H9 (cell line): Measurements from ENCODE around the gene BCL6B. TPM values are rescaled to one million over a fixed set of nuclear protein-coding genes. Genes with fewer than 3 reads are reported as not detected.

Source experiments
- DNase-seq: peaks from one replicate; pipeline ENCODE4 v3.0.0-alpha.2; 2017
- H2AFZ ChIP-seq: one replicate; pipeline ENCODE4 v1.6.1; 2013; ENCODE audit warnings: mild to moderate bottlenecking, low read length, control low read depth, moderate library complexity
- H2AK5ac ChIP-seq: 2 replicates; pipeline ENCODE4 v1.6.1; 2013; ENCODE audit warnings: low read length, control low read depth, mixed read lengths; ENCODE audit not compliant: insufficient read length
- H2BK120ac ChIP-seq: one replicate; pipeline ENCODE4 v1.6.1; 2013; ENCODE audit warnings: low read depth, mild to moderate bottlenecking, low read length, control low read depth, inconsistent platforms; ENCODE audit not compliant: poor library complexity, severe bottlenecking
- H2BK12ac ChIP-seq: 2 replicates; pipeline ENCODE4 v1.6.1; 2013; ENCODE audit warnings: low read length, control low read depth, mixed read lengths, low read depth; ENCODE audit not compliant: insufficient read length
- H2BK15ac ChIP-seq: 2 replicates; pipeline ENCODE4 v1.6.1; 2013; ENCODE audit warnings: low read depth, low read length, control low read depth
- H2BK20ac ChIP-seq: one replicate; pipeline ENCODE4 v1.6.1; 2013; ENCODE audit warnings: low read depth, mild to moderate bottlenecking, low read length, control low read depth, inconsistent platforms; ENCODE audit not compliant: poor library complexity, severe bottlenecking
- H2BK5ac ChIP-seq: 2 replicates; pipeline ENCODE4 v1.6.1; 2013; ENCODE audit warnings: low read length, control low read depth, mixed read lengths; ENCODE audit not compliant: insufficient read length
- H3K14ac ChIP-seq: 2 replicates; pipeline ENCODE4 v1.6.1; 2013; ENCODE audit warnings: low read length, control low read depth; ENCODE audit not compliant: insufficient read depth
- H3K18ac ChIP-seq: 2 replicates; pipeline ENCODE4 v1.6.1; 2013; ENCODE audit warnings: low read depth, mild to moderate bottlenecking, mixed read lengths, low read length, control low read depth; ENCODE audit not compliant: insufficient read length
- H3K23ac ChIP-seq: 2 replicates; pipeline ENCODE4 v1.6.1; 2013; ENCODE audit warnings: low read length, control low read depth, mixed read lengths, low read depth; ENCODE audit not compliant: insufficient read length
- H3K23me2 ChIP-seq: 2 replicates; pipeline ENCODE4 v1.6.1; 2013; ENCODE audit warnings: low read depth, mild to moderate bottlenecking, mixed read lengths, low read length, control low read depth; ENCODE audit not compliant: insufficient read length, poor library complexity, severe bottlenecking
- H3K27ac ChIP-seq: 2 replicates; pipeline ENCODE4 v1.5.1; 2013; ENCODE audit warnings: low read length, control low read depth, mixed read lengths, low read depth; ENCODE audit not compliant: insufficient read length
- H3K27me3 ChIP-seq: 2 replicates; pipeline ENCODE4 v1.6.1; 2013; ENCODE audit warnings: low read length, control low read depth, inconsistent platforms; ENCODE audit not compliant: insufficient read depth
- H3K4ac ChIP-seq: 2 replicates; pipeline ENCODE4 v1.6.1; 2013; ENCODE audit warnings: low read depth, mild to moderate bottlenecking, control low read depth, inconsistent platforms, low read length, moderate library complexity
- H3K4me1 ChIP-seq: 2 replicates; pipeline ENCODE4 v1.6.1; 2013; ENCODE audit warnings: low read length, control low read depth, inconsistent platforms; ENCODE audit not compliant: insufficient read depth
- H3K4me2 ChIP-seq: 2 replicates; pipeline ENCODE4 v1.6.1; 2013; ENCODE audit warnings: low read length, control low read depth, mixed read lengths; ENCODE audit not compliant: insufficient read length, insufficient read depth
- H3K56ac ChIP-seq: 2 replicates; pipeline ENCODE4 v1.6.1; 2013; ENCODE audit warnings: low read depth, mild to moderate bottlenecking, mixed read lengths, low read length, control low read depth; ENCODE audit not compliant: insufficient read length
- H3K79me1 ChIP-seq: 2 replicates; pipeline ENCODE4 v1.6.1; 2013; ENCODE audit warnings: low read depth, mild to moderate bottlenecking, moderate library complexity, low read length, control low read depth, inconsistent platforms; ENCODE audit not compliant: insufficient read depth, poor library complexity, severe bottlenecking
- H3K79me2 ChIP-seq: 2 replicates; pipeline ENCODE4 v1.6.1; 2013; ENCODE audit warnings: low read length, control low read depth, inconsistent platforms; ENCODE audit not compliant: insufficient read depth
- H3K9ac ChIP-seq: 2 replicates; pipeline ENCODE4 v1.6.1; 2013; ENCODE audit warnings: low read length, control low read depth, mixed read lengths; ENCODE audit not compliant: insufficient read length; ENCODE audit errors: extremely low read depth
- H3K9me3 ChIP-seq: one replicate; pipeline ENCODE4 v1.6.1; 2013; ENCODE audit warnings: low read depth, low read length, inconsistent platforms; ENCODE audit not compliant: control insufficient read depth
- H3T11ph ChIP-seq: one replicate; pipeline ENCODE4 v1.6.1; 2013; ENCODE audit warnings: mild to moderate bottlenecking, low read length, control low read depth, inconsistent platforms
- H4K20me1 ChIP-seq: one replicate; pipeline ENCODE4 v1.6.1; 2013; ENCODE audit not compliant: control insufficient read depth, insufficient read length, insufficient read depth
- H4K5ac ChIP-seq: 2 replicates; pipeline ENCODE4 v1.6.1; 2013; ENCODE audit warnings: low read depth, mild to moderate bottlenecking, mixed read lengths, low read length, control low read depth; ENCODE audit not compliant: insufficient read length
- H4K8ac ChIP-seq: replicated peaks from 2 replicates; pipeline ENCODE4 v1.6.1; 2013; ENCODE audit warnings: low read length, control low read depth, mixed read lengths, low read depth; ENCODE audit not compliant: insufficient read length
- H4K91ac ChIP-seq: 2 replicates; pipeline ENCODE4 v1.6.1; 2013; ENCODE audit warnings: low read depth, mild to moderate bottlenecking, moderate library complexity, mixed read lengths, low read length, control low read depth; ENCODE audit not compliant: insufficient read length
- H3K27ac Mint-ChIP-seq, 3 experiments: 2 replicates in 2 of 3; 3 replicates in 1 of 3; pipeline ENCODE4 v1.8.0; 2020 to 2021; ENCODE audit warnings: mixed read lengths in 3 of 3, mild to moderate bottlenecking in 1 of 3, moderate library complexity in 1 of 3
- H3K27me3 Mint-ChIP-seq: 2 replicates; pipeline ENCODE4 v1.8.0; 2021; ENCODE audit warnings: low read depth, mild to moderate bottlenecking, moderate library complexity, mixed read lengths
- H3K36me3 Mint-ChIP-seq, 3 experiments: 2 replicates in 2 of 3; 3 replicates in 1 of 3; pipeline ENCODE4 v1.8.0; 2020 to 2021; ENCODE audit warnings: low read depth in 3 of 3, mixed read lengths in 3 of 3; ENCODE audit not compliant: insufficient read depth in 1 of 3
- H3K4me1 Mint-ChIP-seq, 2 experiments: 2 replicates each; pipeline ENCODE4 v1.8.0; 2020; ENCODE audit warnings: mixed read lengths in 2 of 2
- H3K4me3 Mint-ChIP-seq, 2 experiments: 2 replicates in 1 of 2; 3 replicates in 1 of 2; pipeline ENCODE4 v1.8.0; 2020 to 2021; ENCODE audit warnings: mild to moderate bottlenecking in 2 of 2, mixed read lengths in 2 of 2, moderate library complexity in 1 of 2
- H3K9me3 Mint-ChIP-seq, 2 experiments: 2 replicates in 1 of 2; 3 replicates in 1 of 2; pipeline ENCODE4 v1.8.0; 2020; ENCODE audit warnings: mild to moderate bottlenecking in 2 of 2, mixed read lengths in 2 of 2, moderate library complexity in 1 of 2
- WGBS: extraction: QIAGEN DNeasy Blood & Tissue Kit; methylation state at CpG from one replicate; pipeline ENCODE4 v1.1.7; 2013; ENCODE audit warnings: missing lambda C conversion rate, low lambda C conversion rate, mixed read lengths; ENCODE audit not compliant: insufficient read length; ENCODE audit errors: extremely low coverage; 5-methylcytosine and 5-hydroxymethylcytosine counted together
- total RNA-seq: library from RNA; stranded (reverse); gene quantifications from 2 replicates; pipeline ENCODE4 v1.2.1, GENCODE V29; 2021
- TF ChIP-seq, protein P1 (sequence below): fragments of 200-600 bp; sonication (generic); conservative IDR thresholded peaks from 3 replicates; pipeline ENCODE4 v1.8.0; 2021; ENCODE audit warnings: antibody characterized with exemption, mild to moderate bottlenecking

BCL6B gene
- total RNA-seq, 1 experiment from 2014 or later, result 3.3 TPM

DNA sequence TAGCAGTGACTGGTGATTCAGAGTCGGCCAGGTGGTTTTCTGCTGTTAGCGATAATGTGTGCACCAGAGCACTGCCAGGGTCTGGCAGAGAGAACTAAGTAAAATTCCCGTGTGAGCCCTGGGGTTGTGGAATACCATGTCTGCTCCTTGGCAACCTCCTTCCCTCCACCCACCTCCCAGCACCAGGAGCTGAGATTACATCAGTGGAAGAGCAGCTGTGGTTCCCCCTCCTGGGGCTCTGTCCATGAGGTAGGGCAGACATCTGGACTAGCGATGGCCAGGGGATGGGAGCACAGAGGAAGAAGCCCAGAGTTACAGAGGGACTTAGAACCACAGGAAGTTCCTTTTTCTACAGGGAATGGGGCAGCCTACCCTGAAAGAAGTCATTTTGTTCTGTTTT, 41.4 kb downstream of the BCL6B start:
- Histone ChIP-seq H3K18ac (no peak overlapping the region), H2BK15ac (no peak overlapping the region), H2BK120ac (no peak overlapping the region), H4K20me1 (no peaks in the 10 kb centered on the region), H3T11ph (no peak overlapping the region), H3K9ac (no peak overlapping the region), H3K9me3 (no peaks in the 10 kb centered on the region), H3K4me1 (no peaks in the 10 kb centered on the region), H3K79me2 (no peaks in the 10 kb centered on the region), H3K79me1 (no peaks in the 10 kb centered on the region), H2AK5ac (no peak overlapping the region), H3K27ac (no peak overlapping the region), H3K4ac (no peak overlapping the region), H2BK5ac (no peak overlapping the region), H2BK12ac (no peak overlapping the region), H2BK20ac (no peak overlapping the region), H4K5ac (no peak overlapping the region), H3K14ac (no peak overlapping the region), H3K56ac (no peak overlapping the region), H3K23ac (no peak overlapping the region), H3K4me2 (no peak overlapping the region), H2AFZ (no peak overlapping the region), H4K8ac (no peak overlapping the region), H3K27me3 (no peaks in the 10 kb centered on the region), H3K23me2 (no peaks in the 10 kb centered on the region), H4K91ac (no peak overlapping the region)
- Mint-ChIP-seq H3K4me1 (peaks cover 3 to 4% of the 10 kb centered on the region in 2 experiments; a peak in 3 of 4 replicates), H3K36me3 (peaks cover 4 to 10% (median 6%) of the 10 kb centered on the region in 3 experiments; a peak in 5 of 7 replicates), H3K4me3 (no peak overlapping the region), H3K27ac (peak overlapping the region in 1 of 3 experiments; percentile 34; a peak in 1 of 7 replicates), H3K9me3 (peaks cover 25% of the 10 kb centered on the region in 2 experiments), H3K27me3 (peaks cover 43% of the 10 kb centered on the region)
- no peak for DNase-seq
- no CpG with 5 or more reads among the region's 4 CpGs for WGBS
- TF ChIP-seq, protein P1, sequence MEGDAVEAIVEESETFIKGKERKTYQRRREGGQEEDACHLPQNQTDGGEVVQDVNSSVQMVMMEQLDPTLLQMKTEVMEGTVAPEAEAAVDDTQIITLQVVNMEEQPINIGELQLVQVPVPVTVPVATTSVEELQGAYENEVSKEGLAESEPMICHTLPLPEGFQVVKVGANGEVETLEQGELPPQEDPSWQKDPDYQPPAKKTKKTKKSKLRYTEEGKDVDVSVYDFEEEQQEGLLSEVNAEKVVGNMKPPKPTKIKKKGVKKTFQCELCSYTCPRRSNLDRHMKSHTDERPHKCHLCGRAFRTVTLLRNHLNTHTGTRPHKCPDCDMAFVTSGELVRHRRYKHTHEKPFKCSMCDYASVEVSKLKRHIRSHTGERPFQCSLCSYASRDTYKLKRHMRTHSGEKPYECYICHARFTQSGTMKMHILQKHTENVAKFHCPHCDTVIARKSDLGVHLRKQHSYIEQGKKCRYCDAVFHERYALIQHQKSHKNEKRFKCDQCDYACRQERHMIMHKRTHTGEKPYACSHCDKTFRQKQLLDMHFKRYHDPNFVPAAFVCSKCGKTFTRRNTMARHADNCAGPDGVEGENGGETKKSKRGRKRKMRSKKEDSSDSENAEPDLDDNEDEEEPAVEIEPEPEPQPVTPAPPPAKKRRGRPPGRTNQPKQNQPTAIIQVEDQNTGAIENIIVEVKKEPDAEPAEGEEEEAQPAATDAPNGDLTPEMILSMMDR, result no peak
